Retina (tissue), 1 donor: ENCODE measurements around the gene SLC12A6.
A peak's percentile ranks its signal among the peaks of the same experiment; 100 is the strongest.
"Not testable (repeated sequence)": the region's sequence is repeated elsewhere in the genome, so short reads cannot be mapped to it uniquely, and the experiment has no call there.

Source experiments
- DNase-seq: peaks from one replicate; pipeline ENCODE4 v3.0.0-alpha.2; 2016

The SLC12A6 gene

GRCh38 chr15:34248190-34248589, 89.4 kb downstream of the SLC12A6 start:
- DNase-seq: no peak

- DNase-seq: no peak
Measured at GRCh38 chr15:34246276-34246976, 91.2 kb downstream of the SLC12A6 start.

GRCh38 chr15:34243226-34243625, 94.4 kb downstream of the SLC12A6 start:
- no peak for DNase-seq

GRCh38 chr15:34242331-34242710, 95.3 kb downstream of the SLC12A6 start:
- DNase-seq: no peak

GRCh38 chr15:34241376-34242330, 95.9 kb downstream of the SLC12A6 start:
- DNase-seq: no peak

GRCh38 chr15:34240537-34240936, 97.0 kb downstream of the SLC12A6 start:
- no peak for DNase-seq

- DNase-seq: no peak
Measured at GRCh38 chr15:34239151-34239808, 98.3 kb downstream of the SLC12A6 start.

GRCh38 chr15:34233614-34234013, 104.0 kb downstream of the SLC12A6 start:
- no peak for DNase-seq

- peak; percentile 4 for DNase-seq
Measured at GRCh38 chr15:34223904-34224596, 113.5 kb downstream of the SLC12A6 start.

- no peak for DNase-seq
Measured at GRCh38 chr15:34217587-34218225, 119.9 kb downstream of the SLC12A6 start.

GRCh38 chr15:34216527-34217270, 120.9 kb downstream of the SLC12A6 start:
- DNase-seq: no peak

GRCh38 chr15:34214135-34214534, 123.4 kb downstream of the SLC12A6 start:
- DNase-seq: no peak

- no peak for DNase-seq
Measured at GRCh38 chr15:34213690-34214089, 123.9 kb downstream of the SLC12A6 start.

GRCh38 chr15:34209421-34210282, 127.9 kb downstream of the SLC12A6 start, which contains the start of gene KATNBL1:
TSS of gene KATNBL1 (minus strand) at chr15:34210096. CDS start at chr15:34163676, 46,420 bp downstream.
- DNase-seq: peak; percentile 98

- DNase-seq: no peak
Measured at GRCh38 chr15:34206011-34206410, 131.6 kb downstream of the SLC12A6 start.

- no peak for DNase-seq
Measured at GRCh38 chr15:34203936-34204335, 133.6 kb downstream of the SLC12A6 start.

- no peak for DNase-seq
Measured at GRCh38 chr15:34203305-34203704, 134.3 kb downstream of the SLC12A6 start.

GRCh38 chr15:34193272-34193671, 144.3 kb downstream of the SLC12A6 start:
- DNase-seq: not testable (repeated sequence)

GRCh38 chr15:34188711-34189110, 148.9 kb downstream of the SLC12A6 start:
- no peak for DNase-seq

- no peak for DNase-seq
Measured at GRCh38 chr15:34185666-34186065, 151.9 kb downstream of the SLC12A6 start.
